Activated CD8-positive, alpha-beta T cell treated with anti-CD3 and anti-CD28 coated beads, Interleukin-2, amount 10 ng/mL, durations not matched to agents 7 days and 5 days (primary cell): ENCODE data around the gene BMERB1. TPM values are rescaled to one million over a fixed set of nuclear protein-coding genes. Genes with fewer than 3 reads are reported as not detected.

ENCODE experiments used
- ATAC-seq: fragments of 150-1000 bp; cut with Tn5 transposase; one replicate; pipeline ENCODE4 v1.10.0; 2021; ENCODE audit warnings: moderate library complexity
- CTCF ChIA-PET: fragments of 350-600 bp; sonication (Branson Sonifier 250); formaldehyde crosslinking; loops from one replicate; lab custom pipeline; 2021; ENCODE audit warnings: antibody characterized with exemption; lab: Charles Lee
- POLR2A ChIA-PET: fragments of 350-600 bp; sonication (Branson Sonifier 250); formaldehyde crosslinking; loops from one replicate; lab custom pipeline; 2021; ENCODE audit warnings: antibody characterized with exemption; lab: Charles Lee
- DNase-seq: peaks from one replicate; pipeline ENCODE4 v3.0.0-alpha.2; 2020
- H3K27ac Mint-ChIP-seq: one replicate; pipeline ENCODE4 v1.8.0; 2021; ENCODE audit warnings: mild to moderate bottlenecking, mixed read lengths
- H3K27me3 Mint-ChIP-seq: one replicate; pipeline ENCODE4 v1.8.0; 2021; ENCODE audit warnings: low read depth, mixed read lengths
- H3K36me3 Mint-ChIP-seq: one replicate; pipeline ENCODE4 v1.8.0; 2021; ENCODE audit warnings: low read depth, mixed read lengths
- H3K4me1 Mint-ChIP-seq: one replicate; pipeline ENCODE4 v1.8.0; 2021; ENCODE audit warnings: low read depth, mixed read lengths
- H3K4me3 Mint-ChIP-seq: one replicate; pipeline ENCODE4 v1.8.0; 2021; ENCODE audit warnings: mild to moderate bottlenecking, mixed read lengths
- H3K9me3 Mint-ChIP-seq: one replicate; pipeline ENCODE4 v1.8.0; 2022; ENCODE audit warnings: mixed read lengths; ENCODE audit not compliant: insufficient read depth
- total RNA-seq, 2 experiments: library from RNA; stranded (reverse); gene quantifications; one replicate each; pipeline ENCODE4 v1.2.3, GENCODE V29; 2021

BMERB1 gene
- total RNA-seq, 2 experiments from 2014 or later, result 1.6 to 4.3 TPM

- no peak for ATAC-seq
- no peaks in the 10 kb centered on the region for H3K36me3 Mint-ChIP-seq
- no peak overlapping the region for H3K27ac Mint-ChIP-seq
- H3K9me3 Mint-ChIP-seq, result no peaks in the 10 kb centered on the region
- POLR2A ChIA-PET, result no interaction called here
- CTCF ChIA-PET, result interaction anchor here (2.4 kb wide), 1 partner anchor 81 kb away, joined by 9 read pairs; no protein-coding TSS in a partner anchor
- H3K4me1 Mint-ChIP-seq, result peaks cover 32% of the 10 kb centered on the region
- H3K4me3 Mint-ChIP-seq, result no peak overlapping the region
- H3K27me3 Mint-ChIP-seq, result peaks cover 7% of the 10 kb centered on the region
- no peak for DNase-seq
Measured at GRCh38 chr16:15507959-15508627, 73.7 kb downstream of the BMERB1 start.

- Mint-ChIP-seq H3K27ac (peak overlapping the region; percentile 82), H3K36me3 (no peaks in the 10 kb centered on the region), H3K9me3 (no peaks in the 10 kb centered on the region), H3K4me3 (no peak overlapping the region), H3K4me1 (peaks cover 32% of the 10 kb centered on the region), H3K27me3 (peaks cover 7% of the 10 kb centered on the region)
- DNase-seq (peak; percentile 35), ATAC-seq (peak; percentile 66)
- CTCF ChIA-PET, result interaction anchor here (0.7 to 2.4 kb wide), 5 partner anchors 10 to 133 kb away, joined by 3 to 9 read pairs (median 8); partner anchors contain the start of gene MARF1
- POLR2A ChIA-PET, result interaction anchor here (1.1 kb wide), 1 partner anchor 133 kb away, joined by 5 read pairs; the partner anchor contains the start of gene MARF1
Measured at GRCh38 chr16:15509051-15509592, 74.7 kb downstream of the BMERB1 start.

DNA sequence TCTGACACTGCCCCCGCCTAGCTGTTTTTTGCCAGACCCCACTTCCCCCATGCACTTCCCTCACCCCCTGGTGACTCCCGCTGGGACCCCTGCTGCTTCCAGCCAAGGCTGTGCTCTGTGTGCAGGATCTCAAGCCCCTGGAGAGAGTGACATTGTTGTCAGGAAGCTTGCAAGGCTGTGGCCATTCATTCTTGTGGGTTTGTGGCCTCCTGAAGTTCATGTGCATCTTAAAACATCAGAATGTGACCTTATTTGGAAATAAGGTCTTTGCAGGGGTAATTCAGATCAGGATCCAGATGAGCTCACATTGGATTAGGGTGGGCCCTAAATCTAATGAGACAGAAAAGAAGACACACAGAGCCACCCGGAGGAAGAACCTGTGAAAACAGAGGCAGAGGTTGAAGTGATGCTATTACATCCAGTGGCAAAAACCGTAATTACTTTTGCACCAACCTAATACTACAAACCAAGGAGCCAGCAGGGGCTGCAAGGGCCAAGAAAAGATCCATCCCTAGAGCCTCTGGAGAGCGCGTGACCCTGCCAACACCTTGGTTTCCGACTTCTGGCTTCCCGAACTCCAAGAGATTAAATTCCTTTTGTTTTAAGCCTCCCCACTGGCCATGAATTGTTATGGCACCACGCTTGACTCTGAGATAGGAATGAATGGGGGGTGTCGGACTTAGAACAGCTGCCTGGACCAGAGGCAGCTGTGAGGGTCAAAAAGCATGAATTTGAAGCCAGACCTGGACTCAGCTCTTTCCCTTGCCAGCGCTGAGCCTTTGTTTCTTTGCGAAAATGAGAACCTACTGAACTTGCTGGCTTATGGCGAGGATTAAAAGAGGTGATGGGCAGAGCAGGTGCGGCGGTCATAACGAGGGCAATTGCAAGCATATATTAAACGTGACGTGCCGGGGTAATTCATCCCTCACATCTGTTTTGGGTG, 75.5 kb downstream of the BMERB1 start:
- no peaks in the 10 kb centered on the region for H3K9me3 Mint-ChIP-seq
- H3K4me3 Mint-ChIP-seq, result no peak overlapping the region
- POLR2A ChIA-PET, result interaction anchor here (0.6 to 1.1 kb wide), 2 partner anchors 133 to 498 kb away, joined by 5 read pairs; partner anchors contain the start of gene MARF1
- H3K4me1 Mint-ChIP-seq, result peaks cover 32% of the 10 kb centered on the region
- H3K27me3 Mint-ChIP-seq, result peaks cover 7% of the 10 kb centered on the region
- DNase-seq (peak; percentile 42), ATAC-seq (peak; percentile 75)
- CTCF ChIA-PET, result interaction anchor here (0.7 to 2.4 kb wide), 5 partner anchors 10 to 133 kb away, joined by 3 to 9 read pairs (median 8); partner anchors contain the start of gene MARF1
- H3K36me3 Mint-ChIP-seq, result no peaks in the 10 kb centered on the region
- H3K27ac Mint-ChIP-seq, result peak overlapping the region; percentile 82

GRCh38 chr16:15510992-15511391, 76.6 kb downstream of the BMERB1 start:
- no peaks in the 10 kb centered on the region for H3K36me3 Mint-ChIP-seq
- POLR2A ChIA-PET, result no interaction called here
- H3K27me3 Mint-ChIP-seq, result peaks cover 7% of the 10 kb centered on the region
- no peaks in the 10 kb centered on the region for H3K9me3 Mint-ChIP-seq
- ATAC-seq (no peak), DNase-seq (no peak)
- no peak overlapping the region for H3K4me3 Mint-ChIP-seq
- peaks cover 32% of the 10 kb centered on the region for H3K4me1 Mint-ChIP-seq
- CTCF ChIA-PET, result interaction anchor here (2.4 kb wide), 1 partner anchor 131 kb away, joined by 8 read pairs; the partner anchor contains the start of gene MARF1
- H3K27ac Mint-ChIP-seq, result peak overlapping the region; percentile 25

DNA sequence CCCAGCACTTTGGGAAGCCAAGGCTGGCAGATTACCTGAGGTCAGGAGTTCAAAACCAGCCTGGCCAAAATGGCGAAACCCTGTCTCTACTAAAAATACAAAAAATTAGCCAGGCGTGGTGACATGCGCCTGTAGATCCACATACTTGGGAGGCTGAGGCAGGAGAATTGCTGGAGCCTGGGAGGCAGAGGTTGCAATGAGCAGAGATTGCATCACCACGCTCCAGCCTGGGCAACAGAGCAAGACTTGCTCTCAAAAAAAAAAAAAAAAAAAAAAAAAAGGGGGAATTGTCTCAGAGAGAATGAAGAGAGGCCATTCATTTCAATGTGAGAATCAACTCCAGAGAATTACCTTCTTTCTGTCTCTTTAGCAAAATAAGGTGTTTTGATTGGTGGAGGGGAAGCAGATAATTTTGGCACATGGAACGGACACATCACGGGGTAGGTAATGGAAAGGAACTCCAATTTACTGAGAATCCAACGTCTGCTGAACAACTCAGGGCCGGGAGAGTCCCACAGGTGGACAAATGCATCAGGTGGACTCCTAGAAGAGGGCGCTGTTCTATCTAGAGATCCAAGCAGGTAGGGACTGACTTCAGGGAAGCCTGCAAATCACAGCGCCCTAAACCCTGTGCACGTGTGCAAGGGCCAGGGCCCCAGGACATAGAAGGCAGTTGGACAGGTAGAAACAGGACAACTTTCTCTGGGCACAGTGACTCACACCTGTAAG, 77.5 kb downstream of the BMERB1 start:
- ChIA-PET CTCF (no interaction called here), POLR2A (no interaction called here)
- ATAC-seq (no peak), DNase-seq (no peak)
- Mint-ChIP-seq H3K27ac (no peak overlapping the region), H3K27me3 (peaks cover 7% of the 10 kb centered on the region), H3K36me3 (no peaks in the 10 kb centered on the region), H3K4me1 (peaks cover 32% of the 10 kb centered on the region), H3K4me3 (no peak overlapping the region), H3K9me3 (no peaks in the 10 kb centered on the region)

GRCh38 chr16:15513156-15513555, 78.8 kb downstream of the BMERB1 start:
- Mint-ChIP-seq H3K4me3 (no peak overlapping the region), H3K4me1 (peaks cover 24% of the 10 kb centered on the region), H3K27ac (no peak overlapping the region), H3K27me3 (peaks cover 2% of the 10 kb centered on the region), H3K9me3 (no peaks in the 10 kb centered on the region), H3K36me3 (no peaks in the 10 kb centered on the region)
- POLR2A ChIA-PET, result no interaction called here
- CTCF ChIA-PET, result no interaction called here
- DNase-seq (no peak), ATAC-seq (no peak)

DNA sequence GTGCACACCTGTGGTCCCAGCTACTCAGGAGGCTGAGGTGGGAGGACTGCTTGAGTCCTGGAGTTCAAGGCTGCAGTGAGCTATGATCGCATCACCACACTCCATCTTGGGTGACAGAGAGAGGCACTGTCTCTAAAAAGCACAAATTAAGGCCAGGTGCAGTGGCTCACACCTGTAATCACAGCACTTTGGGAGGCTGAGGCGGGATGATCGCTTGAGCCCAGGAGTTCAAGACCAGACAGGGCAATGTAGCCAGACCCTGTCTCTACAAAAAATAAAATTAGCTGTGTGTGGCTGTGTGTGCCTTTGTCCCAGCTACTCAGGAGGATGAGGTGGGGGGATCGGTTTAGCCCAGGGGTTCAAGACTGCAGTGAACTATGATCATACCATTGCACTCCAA, 81.6 kb downstream of the BMERB1 start:
- no peaks in the 10 kb centered on the region for H3K27me3 Mint-ChIP-seq
- peaks cover 8% of the 10 kb centered on the region for H3K4me1 Mint-ChIP-seq
- ChIA-PET CTCF (interaction anchor here (1.3 kb wide), 1 partner anchor 35 kb away, joined by 3 read pairs; no protein-coding TSS in a partner anchor), POLR2A (no interaction called here)
- H3K36me3 Mint-ChIP-seq, result no peaks in the 10 kb centered on the region
- no peaks in the 10 kb centered on the region for H3K9me3 Mint-ChIP-seq
- no peak overlapping the region for H3K27ac Mint-ChIP-seq
- H3K4me3 Mint-ChIP-seq, result no peak overlapping the region
- DNase-seq (no peak), ATAC-seq (no peak)

DNA sequence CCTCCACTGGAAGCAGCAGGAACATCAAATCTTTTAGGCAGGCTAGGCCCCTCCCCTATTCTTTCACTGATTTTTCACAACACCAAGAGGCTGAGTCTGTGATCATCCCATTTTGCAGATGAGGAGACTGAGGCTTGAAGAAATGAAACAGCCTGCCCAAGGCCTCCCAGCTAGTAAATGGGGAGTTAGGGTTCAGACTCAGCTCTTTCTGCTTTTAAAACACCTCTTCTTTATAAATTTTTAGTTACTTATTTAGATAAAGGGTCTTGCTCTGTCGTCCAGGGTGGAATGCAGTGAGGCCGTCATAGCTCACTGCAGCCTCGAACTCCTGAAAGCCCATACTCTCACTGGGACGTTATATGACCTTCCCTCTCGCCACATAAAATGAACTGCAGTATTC, 82.2 kb downstream of the BMERB1 start:
- Mint-ChIP-seq H3K27ac (no peak overlapping the region), H3K4me3 (no peak overlapping the region), H3K36me3 (no peaks in the 10 kb centered on the region), H3K4me1 (peaks cover 8% of the 10 kb centered on the region), H3K9me3 (no peaks in the 10 kb centered on the region), H3K27me3 (no peaks in the 10 kb centered on the region)
- POLR2A ChIA-PET, result no interaction called here
- no peak for DNase-seq
- no peak for ATAC-seq
- CTCF ChIA-PET, result interaction anchor here (1.3 kb wide), 1 partner anchor 34 kb away, joined by 3 read pairs; no protein-coding TSS in a partner anchor

- no peak overlapping the region for H3K27ac Mint-ChIP-seq
- no peak for DNase-seq
- no peaks in the 10 kb centered on the region for H3K9me3 Mint-ChIP-seq
- ATAC-seq, result no peak
- no peak overlapping the region for H3K4me3 Mint-ChIP-seq
- H3K27me3 Mint-ChIP-seq, result no peaks in the 10 kb centered on the region
- no peaks in the 10 kb centered on the region for H3K36me3 Mint-ChIP-seq
- CTCF ChIA-PET, result no interaction called here
- H3K4me1 Mint-ChIP-seq, result peaks cover 11% of the 10 kb centered on the region
- POLR2A ChIA-PET, result no interaction called here
Measured at GRCh38 chr16:15517743-15518377, 83.5 kb downstream of the BMERB1 start.

GRCh38 chr16:15518381-15519351, 84.3 kb downstream of the BMERB1 start:
- POLR2A ChIA-PET, result no interaction called here
- ATAC-seq, result no peak

More at GRCh38 chr16:15518381-15519351, 84.3 kb downstream of the BMERB1 start:
- Mint-ChIP-seq H3K36me3 (no peaks in the 10 kb centered on the region), H3K4me3 (no peak overlapping the region), H3K27ac (no peak overlapping the region), H3K4me1 (peaks cover 19% of the 10 kb centered on the region), H3K27me3 (no peaks in the 10 kb centered on the region), H3K9me3 (no peaks in the 10 kb centered on the region)
- CTCF ChIA-PET, result no interaction called here
- DNase-seq, result no peak
